HEK293 (cell line): ENCODE results near the gene ZNF8.
A peak's percentile ranks its signal among the peaks of the same experiment; 100 is the strongest.

Experiments
- BCL11A ChIP-seq: fragments of 450-650 bp; formaldehyde crosslinking; IDR thresholded peaks from 2 replicates; pipeline ENCODE4 v1.5.1; 2016; ENCODE audit warnings: low read depth, missing biosample characterization, missing genetic modification characterization
- EGR2 ChIP-seq: fragments of 450-650 bp; formaldehyde crosslinking; IDR thresholded peaks from 2 replicates; pipeline ENCODE4 v1.5.1; 2016; ENCODE audit warnings: low read depth, missing biosample characterization, missing genetic modification characterization
- ELK4 ChIP-seq: IDR thresholded peaks from 2 replicates; pipeline ENCODE4 v1.6.1; 2011; ENCODE audit warnings: mild to moderate bottlenecking, low read depth, low read length, borderline replicate concordance
- GLIS2 ChIP-seq: fragments of 450-650 bp; formaldehyde crosslinking; IDR thresholded peaks from 2 replicates; pipeline ENCODE4 v1.5.1; 2016; ENCODE audit warnings: missing biosample characterization, missing genetic modification characterization
- IKZF3 ChIP-seq: fragments of 450-650 bp; IDR thresholded peaks from 2 replicates; pipeline ENCODE4 v1.5.0; 2018; ENCODE audit warnings: missing biosample characterization, mild to moderate bottlenecking, missing genetic modification characterization, moderate library complexity
- INSM2 ChIP-seq: fragments of 450-650 bp; formaldehyde crosslinking; IDR thresholded peaks from 2 replicates; pipeline ENCODE4 v1.5.1; 2016; ENCODE audit warnings: missing biosample characterization, missing genetic modification characterization
- KLF1 ChIP-seq: fragments of 450-650 bp; formaldehyde crosslinking; IDR thresholded peaks from 2 replicates; pipeline ENCODE4 v1.5.1; 2016; ENCODE audit warnings: missing biosample characterization, missing genetic modification characterization
- KLF7 ChIP-seq: fragments of 450-650 bp; formaldehyde crosslinking; IDR thresholded peaks from 2 replicates; pipeline ENCODE4 v1.5.1; 2016; ENCODE audit warnings: missing biosample characterization, missing genetic modification characterization, borderline replicate concordance
- KLF8 ChIP-seq: fragments of 450-650 bp; formaldehyde crosslinking; IDR thresholded peaks from 2 replicates; pipeline ENCODE4 v1.5.1; 2016; ENCODE audit warnings: missing biosample characterization, missing genetic modification characterization
- OVOL3 ChIP-seq: fragments of 450-650 bp; formaldehyde crosslinking; IDR thresholded peaks from 2 replicates; pipeline ENCODE4 v1.5.1; 2016; ENCODE audit warnings: missing biosample characterization, missing genetic modification characterization
- PATZ1 ChIP-seq: fragments of 450-650 bp; formaldehyde crosslinking; IDR thresholded peaks from 2 replicates; pipeline ENCODE4 v1.5.1; 2016; ENCODE audit warnings: missing biosample characterization, missing genetic modification characterization
- PBX3 ChIP-seq: sonication (generic); formaldehyde crosslinking; IDR thresholded peaks from 2 replicates; pipeline ENCODE4 v1.8.1; 2022; ENCODE audit warnings: mild to moderate bottlenecking, moderate library complexity, missing genetic modification reagents
- PRDM1 ChIP-seq: fragments of 450-650 bp; formaldehyde crosslinking; IDR thresholded peaks from 2 replicates; pipeline ENCODE4; 2016; ENCODE audit warnings: missing biosample characterization, missing genetic modification characterization
- REST ChIP-seq: fragments of 450-650 bp; formaldehyde crosslinking; IDR thresholded peaks from 2 replicates; pipeline ENCODE4 v1.5.1; 2016; ENCODE audit warnings: missing biosample characterization, missing genetic modification characterization
- SP7 ChIP-seq: fragments of 450-650 bp; formaldehyde crosslinking; IDR thresholded peaks from 2 replicates; pipeline ENCODE4 v1.5.1; 2016; ENCODE audit warnings: missing biosample characterization, missing genetic modification characterization
- ZBTB20 ChIP-seq: fragments of 450-650 bp; formaldehyde crosslinking; IDR thresholded peaks from 2 replicates; pipeline ENCODE4 v1.5.1; 2016; ENCODE audit warnings: missing biosample characterization, missing genetic modification characterization
- ZBTB21 ChIP-seq: fragments of 450-650 bp; formaldehyde crosslinking; IDR thresholded peaks from 2 replicates; pipeline ENCODE4 v1.5.1; 2017; ENCODE audit warnings: missing biosample characterization, missing genetic modification characterization
- ZBTB8A ChIP-seq: fragments of 450-650 bp; formaldehyde crosslinking; IDR thresholded peaks from 2 replicates; pipeline ENCODE4 v1.5.1; 2016; ENCODE audit warnings: missing biosample characterization, missing genetic modification characterization
- ZFP69B ChIP-seq: fragments of 450-650 bp; formaldehyde crosslinking; IDR thresholded peaks from 2 replicates; pipeline ENCODE4 v1.5.1; 2016; ENCODE audit warnings: missing biosample characterization, missing genetic modification characterization
- ZNF16 ChIP-seq: fragments of 450-650 bp; formaldehyde crosslinking; IDR thresholded peaks from 2 replicates; pipeline ENCODE4 v1.5.1; 2016; ENCODE audit warnings: low read depth, missing biosample characterization, missing genetic modification characterization
- ZNF175 ChIP-seq: fragments of 450-650 bp; formaldehyde crosslinking; IDR thresholded peaks from 2 replicates; pipeline ENCODE4 v1.5.1; 2016; ENCODE audit warnings: missing biosample characterization, missing genetic modification characterization
- ZNF214 ChIP-seq: fragments of 450-650 bp; formaldehyde crosslinking; IDR thresholded peaks from 2 replicates; pipeline ENCODE4 v1.5.1; 2017; ENCODE audit warnings: missing biosample characterization, mild to moderate bottlenecking, missing genetic modification characterization, borderline replicate concordance
- ZNF239 ChIP-seq: fragments of 450-650 bp; formaldehyde crosslinking; IDR thresholded peaks from 2 replicates; pipeline ENCODE4 v1.5.1; 2016; ENCODE audit warnings: missing biosample characterization, missing genetic modification characterization
- ZNF341 ChIP-seq: fragments of 450-650 bp; formaldehyde crosslinking; IDR thresholded peaks from 2 replicates; pipeline ENCODE4; 2016; ENCODE audit warnings: low read depth, missing biosample characterization, missing genetic modification characterization
- ZNF391 ChIP-seq: fragments of 450-650 bp; formaldehyde crosslinking; IDR thresholded peaks from 2 replicates; pipeline ENCODE4 v1.5.1; 2016; ENCODE audit warnings: low read depth, missing biosample characterization, missing genetic modification characterization, borderline replicate concordance
- ZNF48 ChIP-seq: fragments of 450-650 bp; formaldehyde crosslinking; IDR thresholded peaks from 2 replicates; pipeline ENCODE4 v1.5.1; 2016; ENCODE audit warnings: missing biosample characterization, missing genetic modification characterization
- ZNF571 ChIP-seq: fragments of 450-650 bp; formaldehyde crosslinking; IDR thresholded peaks from 2 replicates; pipeline ENCODE4 v1.5.0; 2017; ENCODE audit warnings: missing biosample characterization, missing genetic modification characterization
- ZNF596 ChIP-seq: fragments of 450-650 bp; IDR thresholded peaks from 2 replicates; pipeline ENCODE4 v1.5.0; 2018; ENCODE audit warnings: missing biosample characterization, mild to moderate bottlenecking, missing genetic modification characterization, moderate library complexity
- ZNF621 ChIP-seq: fragments of 450-650 bp; formaldehyde crosslinking; IDR thresholded peaks from 2 replicates; pipeline ENCODE4 v1.5.1; 2017; ENCODE audit warnings: missing biosample characterization, missing genetic modification characterization
- ZNF660 ChIP-seq: fragments of 450-650 bp; IDR thresholded peaks from 2 replicates; pipeline ENCODE4 v1.5.1; 2018; ENCODE audit warnings: missing biosample characterization, mild to moderate bottlenecking, missing genetic modification characterization
- ZNF701 ChIP-seq: fragments of 450-650 bp; formaldehyde crosslinking; IDR thresholded peaks from 2 replicates; pipeline ENCODE4 v1.5.1; 2016; ENCODE audit warnings: missing biosample characterization, missing genetic modification characterization

The ZNF8 gene

GRCh38 chr19:58278541-58279041 is at the start of gene ZNF8 (continued):
- TF ChIP-seq ZNF571 (tag by site-specific recombination) (no peak), KLF1 (tag by site-specific recombination) (peak; percentile 95), ZNF596 (tag by site-specific recombination) (no peak), ZNF660 (no peak), ZNF341 (tag by site-specific recombination) (peak; percentile 86), ELK4 (no peak), ZNF239 (tag by site-specific recombination) (no peak), EGR2 (peak; percentile 93), SP7 (tag by site-specific recombination) (peak; percentile 70), ZBTB21 (tag by site-specific recombination) (no peak), ZNF621 (tag by site-specific recombination) (no peak), ZNF48 (tag by site-specific recombination) (no peak), KLF7 (tag by site-specific recombination) (peak; percentile 61; the same call in 1 of the 2 replicates), REST (no peak), ZNF391 (tag by site-specific recombination) (no peak), KLF8 (tag by site-specific recombination) (peak; percentile 86), ZNF701 (tag by site-specific recombination) (no peak), ZNF214 (tag by site-specific recombination) (no peak), ZBTB8A (0 out of 2 replicates have a peak, but pooled peaks have one; percentile 8), OVOL3 (no peak), IKZF3 (tag by site-specific recombination) (no peak), ZNF175 (tag by site-specific recombination) (no peak), GLIS2 (tag by site-specific recombination) (peak; percentile 96), BCL11A (tag by site-specific recombination) (no peak), PATZ1 (tag by site-specific recombination) (peak; percentile 98), ZNF16 (tag by site-specific recombination) (no peak), INSM2 (no peak), PRDM1 (tag by site-specific recombination) (no peak), PBX3 (peak; percentile 94), ZBTB20 (tag by site-specific recombination) (peak; percentile 63), ZFP69B (peak; percentile 88)
